ENCODE results near the gene NAP1L5.

The NAP1L5 gene

DNA sequence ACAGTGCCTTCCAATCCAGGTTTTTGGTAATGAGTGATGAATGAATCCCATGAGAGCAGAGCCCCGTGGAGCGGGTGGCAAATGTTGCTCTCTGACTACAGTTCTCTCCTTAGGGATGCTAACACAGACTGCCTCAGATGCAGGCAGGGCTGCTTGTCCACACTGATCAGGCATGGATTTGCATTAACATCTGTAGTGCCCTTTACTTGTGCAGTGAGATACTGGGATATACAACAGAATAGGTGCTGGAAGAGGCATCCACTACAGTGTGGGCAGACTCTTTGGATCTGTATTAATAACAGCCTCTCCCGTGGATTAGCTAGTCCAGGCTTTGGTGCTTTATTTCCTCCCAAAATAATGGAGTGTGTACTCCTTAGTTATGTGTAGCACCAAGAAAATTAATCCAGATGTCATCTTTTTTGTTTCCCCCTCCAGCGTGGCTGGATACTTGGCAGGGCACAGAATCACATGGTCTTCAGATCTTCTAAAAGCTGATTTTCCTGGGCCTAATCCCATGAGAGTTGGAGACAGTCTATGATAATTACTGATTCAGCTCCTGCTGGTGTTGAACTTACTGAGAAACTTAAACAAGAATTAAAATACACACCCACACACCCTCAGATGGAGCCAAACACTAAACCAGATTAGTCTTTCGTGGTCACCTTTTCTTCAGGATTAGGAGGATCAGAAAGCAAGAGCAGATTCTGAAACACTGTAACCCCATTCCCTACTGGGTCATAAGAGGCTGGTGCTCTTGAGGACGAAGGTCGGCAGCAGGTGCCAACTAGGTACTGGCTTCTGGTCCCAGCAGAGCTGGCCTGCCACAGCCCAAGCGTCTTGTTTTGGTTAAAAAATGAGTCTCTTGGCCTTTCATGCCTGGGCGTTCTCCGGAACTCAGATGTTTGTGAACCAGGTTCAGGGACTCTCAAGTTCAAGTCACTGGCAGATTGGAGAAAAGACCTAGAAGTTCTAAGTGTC is 23.1 kb upstream of the NAP1L5 start:
- no peak for DNase-seq

DNA sequence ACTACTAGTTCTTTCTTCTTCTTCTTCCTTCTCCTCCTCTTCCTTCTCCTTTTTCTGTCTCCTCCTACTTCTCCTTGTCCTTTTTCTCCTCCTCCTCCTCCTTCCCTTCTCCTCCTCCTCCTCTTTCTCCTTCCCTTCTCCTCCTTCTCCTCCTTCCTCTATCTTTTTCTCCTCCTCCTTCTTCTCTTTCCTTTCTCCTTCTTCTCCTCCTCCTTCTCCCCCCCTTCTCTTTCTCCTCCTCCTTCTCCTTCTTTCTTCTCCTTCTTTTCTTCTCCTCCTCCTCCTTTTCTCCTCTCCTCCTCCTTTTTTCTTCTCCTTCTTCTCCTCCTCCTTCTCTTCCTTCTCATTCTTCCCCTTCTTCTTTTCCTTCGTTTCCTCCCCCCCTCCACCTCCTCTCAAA is 21.8 kb upstream of the NAP1L5 start:
- peak; percentile 6 for DNase-seq

DNA sequence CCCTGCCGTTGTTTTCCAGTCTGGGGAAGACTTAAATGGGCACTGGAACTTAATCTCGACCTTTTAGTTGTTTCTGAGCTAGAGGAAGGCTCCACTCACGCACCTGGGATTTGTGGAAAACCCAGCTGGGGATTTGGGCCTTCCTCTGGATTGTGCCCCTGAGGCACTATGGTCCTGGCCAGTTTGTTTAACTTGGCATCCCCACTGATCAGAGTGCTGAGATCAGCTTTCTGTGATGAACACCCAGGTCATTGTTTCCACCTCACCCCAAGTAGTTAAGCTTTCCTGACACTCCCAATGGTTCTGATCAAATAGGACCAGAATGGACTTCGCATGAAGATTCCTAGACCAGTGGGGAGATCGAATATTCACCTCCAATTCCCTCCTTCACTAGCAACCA is 20.5 kb upstream of the NAP1L5 start:
- no peak for DNase-seq

DNA sequence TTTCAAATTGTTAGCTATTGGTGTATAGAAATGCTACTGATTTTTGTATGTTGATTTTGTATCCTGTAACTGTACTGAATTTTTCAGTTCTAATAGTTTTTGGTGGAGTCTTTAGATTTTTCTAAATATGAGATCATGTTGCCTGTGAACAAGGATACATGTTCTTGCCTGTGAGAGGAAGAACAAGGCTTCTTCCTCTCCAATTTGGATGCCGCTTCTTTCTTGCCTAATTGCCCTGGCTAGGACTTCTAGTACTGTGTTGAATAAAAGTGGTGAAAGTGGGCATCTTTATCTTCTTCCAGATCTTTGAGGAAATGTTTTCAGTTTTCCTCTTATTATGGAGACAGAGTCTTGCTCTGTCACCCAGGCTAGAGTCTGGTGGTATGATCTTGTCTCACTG is 16.2 kb upstream of the NAP1L5 start:
- no peak for DNase-seq

DNA sequence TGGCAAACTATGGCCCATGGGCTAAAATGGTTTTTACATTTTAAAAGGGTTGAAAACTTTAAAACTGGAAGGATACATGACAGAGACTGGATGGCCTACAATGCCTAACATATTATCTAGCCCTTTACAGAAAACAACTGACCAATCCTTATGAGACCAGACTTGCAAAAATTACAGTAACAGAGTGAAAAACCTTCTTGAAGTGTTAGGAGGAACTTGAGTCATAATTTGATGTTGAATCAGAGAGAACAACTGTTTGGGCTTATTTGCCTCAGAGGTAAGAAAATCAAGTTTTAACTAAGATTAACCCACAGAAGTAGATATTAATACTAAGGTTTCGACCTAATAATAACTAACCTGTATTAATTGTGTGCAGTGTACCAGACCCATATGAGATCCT is 12.4 kb upstream of the NAP1L5 start:
- no peak for DNase-seq

DNA sequence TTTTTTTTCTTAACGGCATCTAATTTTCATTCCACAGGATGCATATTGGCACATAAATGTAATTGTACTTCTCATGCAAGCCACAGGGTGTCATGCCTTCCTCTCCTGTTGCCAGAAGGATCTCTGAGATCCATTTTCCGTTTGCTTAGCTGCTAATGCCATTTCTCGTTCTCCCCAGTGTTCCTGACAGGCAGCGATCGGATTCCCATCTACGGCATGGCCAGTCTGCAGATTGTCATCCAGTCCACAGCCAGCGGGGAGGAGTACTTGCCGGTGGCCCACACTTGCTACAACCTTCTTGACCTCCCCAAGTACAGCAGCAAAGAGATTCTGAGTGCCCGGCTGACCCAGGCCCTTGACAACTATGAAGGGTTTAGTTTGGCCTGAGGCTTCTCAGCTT is 8.9 kb upstream of the NAP1L5 start:
- DNase-seq = no peak

DNA sequence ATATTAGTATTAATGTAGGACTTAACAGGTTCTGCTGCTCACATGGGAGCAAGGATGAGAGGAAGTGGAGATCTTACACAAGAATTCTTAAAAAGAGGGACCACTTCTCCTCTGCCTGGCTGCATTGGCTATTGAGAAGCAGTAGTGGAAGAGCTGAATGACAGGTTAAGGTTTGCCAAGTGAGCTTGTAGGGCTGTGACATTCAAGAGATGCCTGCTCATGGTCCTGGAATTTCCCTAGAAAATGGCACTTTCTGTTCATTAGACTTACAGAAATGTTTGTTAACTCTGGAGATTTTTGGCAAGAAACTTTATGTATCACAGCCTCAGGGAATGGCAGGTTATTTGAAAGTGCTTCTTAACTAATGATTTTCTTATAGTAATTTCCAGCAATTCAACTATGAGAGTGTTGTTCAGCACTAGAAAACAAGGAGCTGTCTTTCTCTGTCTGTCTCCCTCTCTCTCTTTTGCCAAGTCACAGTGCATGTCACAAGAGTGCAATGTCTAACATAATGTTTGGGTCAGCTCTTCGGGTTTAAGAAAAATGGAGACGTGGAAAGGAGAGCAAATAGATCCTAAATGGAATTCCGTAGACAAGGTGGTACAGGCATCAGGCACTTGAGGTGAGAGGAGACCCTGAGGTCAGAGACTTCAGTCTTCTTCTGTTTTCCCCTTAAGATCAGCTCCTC is 8.3 kb upstream of the NAP1L5 start:
- DNase-seq = no peak

DNA sequence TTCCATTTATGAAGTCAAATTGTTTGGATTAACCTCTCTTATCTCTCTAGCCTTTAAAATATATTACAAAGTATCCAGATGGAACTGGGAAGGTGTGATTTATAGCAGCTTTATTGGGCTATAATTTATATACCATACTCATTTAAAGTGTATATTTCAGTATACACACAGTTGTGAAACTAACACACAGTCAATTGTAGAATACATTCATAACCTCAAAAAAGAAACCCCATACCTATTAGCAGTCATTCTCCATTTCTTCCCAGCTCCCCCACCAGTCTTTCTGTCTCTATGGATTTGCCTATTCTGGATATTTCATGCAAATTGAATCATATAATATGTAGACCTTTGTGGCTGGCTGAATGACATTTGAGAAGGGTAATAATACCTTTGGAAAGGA is 7.6 kb upstream of the NAP1L5 start:
- DNase-seq = no peak

DNA sequence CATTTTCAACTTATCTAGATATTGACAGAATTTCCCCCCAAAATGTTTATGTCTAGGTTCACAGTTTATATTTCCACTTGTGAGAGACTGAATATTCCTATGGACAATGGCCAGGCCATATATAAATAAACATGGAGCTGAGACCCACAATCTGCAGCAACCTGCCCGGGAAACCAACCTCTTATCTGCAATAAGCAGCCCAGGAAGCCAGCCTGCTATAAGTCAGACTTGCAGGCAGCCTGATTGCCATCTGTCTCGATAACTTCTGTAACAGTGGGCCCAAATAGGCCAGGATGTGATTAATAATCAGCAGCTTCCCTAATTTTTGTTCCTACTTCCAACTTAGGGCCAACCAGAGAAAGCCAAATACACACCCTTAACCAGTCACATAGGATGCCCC is 5.2 kb upstream of the NAP1L5 start:
- DNase-seq = no peak

DNA sequence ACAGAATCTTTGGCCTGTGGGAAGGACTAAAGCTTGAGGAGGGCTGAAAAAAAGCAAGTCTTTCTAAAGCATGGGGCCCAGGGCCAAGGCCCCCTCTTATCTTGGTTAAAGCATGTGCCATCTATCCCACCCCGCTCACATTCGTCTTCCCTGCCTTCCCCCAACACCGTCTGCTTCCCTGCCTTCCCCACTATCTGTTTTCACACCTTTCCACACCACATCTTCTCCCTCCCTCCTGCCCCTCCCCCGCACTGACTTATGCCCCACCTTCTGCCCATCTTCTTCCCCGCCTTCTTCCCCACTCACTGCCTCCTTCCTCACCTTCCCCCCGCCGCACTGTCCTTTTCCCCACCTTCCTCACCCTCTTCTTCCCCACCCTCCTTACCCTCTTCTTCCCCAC is 890 bp upstream of the NAP1L5 start:
- DNase-seq = no peak

DNA sequence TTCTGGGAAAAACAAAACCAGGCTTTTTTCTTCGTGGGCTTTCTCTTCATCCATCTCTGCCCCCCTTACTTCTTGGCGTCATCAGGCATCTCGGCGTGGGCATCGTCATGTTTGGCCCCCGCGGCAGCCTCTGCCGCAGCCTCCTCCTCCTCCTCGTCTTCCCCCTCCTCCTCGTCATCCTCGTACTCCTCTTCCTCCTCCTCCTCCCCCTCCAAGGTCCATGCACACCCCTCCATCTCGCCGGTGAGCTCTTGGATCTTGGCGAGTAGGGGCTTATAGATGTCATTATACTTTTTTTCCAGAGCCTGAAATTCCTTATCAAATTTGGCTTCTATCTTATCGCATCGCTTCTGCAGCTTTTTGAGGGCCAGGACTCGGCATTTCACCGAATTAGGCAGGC is 488 bp downstream of the NAP1L5 start:
- no peak for DNase-seq

DNA sequence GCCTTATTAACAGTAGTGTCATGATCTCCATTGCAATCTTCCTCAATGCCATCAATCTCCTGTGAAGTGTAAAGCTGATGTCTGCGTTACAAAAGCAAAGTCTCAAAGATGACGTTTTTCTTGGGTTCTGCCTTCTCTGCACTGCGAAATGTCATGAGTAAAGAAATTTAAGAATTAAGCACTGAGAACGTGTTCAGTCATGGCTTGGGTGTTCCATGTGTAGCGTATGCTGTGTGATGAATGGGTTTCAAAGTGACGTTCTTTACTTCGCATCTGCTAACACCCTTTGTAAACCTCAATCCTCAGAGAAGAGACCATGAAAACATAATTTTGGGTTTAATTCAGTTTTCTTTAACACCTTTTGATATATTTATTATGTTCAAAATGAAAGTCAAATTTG is 999 bp downstream of the NAP1L5 start:
- DNase-seq = no peak

DNA sequence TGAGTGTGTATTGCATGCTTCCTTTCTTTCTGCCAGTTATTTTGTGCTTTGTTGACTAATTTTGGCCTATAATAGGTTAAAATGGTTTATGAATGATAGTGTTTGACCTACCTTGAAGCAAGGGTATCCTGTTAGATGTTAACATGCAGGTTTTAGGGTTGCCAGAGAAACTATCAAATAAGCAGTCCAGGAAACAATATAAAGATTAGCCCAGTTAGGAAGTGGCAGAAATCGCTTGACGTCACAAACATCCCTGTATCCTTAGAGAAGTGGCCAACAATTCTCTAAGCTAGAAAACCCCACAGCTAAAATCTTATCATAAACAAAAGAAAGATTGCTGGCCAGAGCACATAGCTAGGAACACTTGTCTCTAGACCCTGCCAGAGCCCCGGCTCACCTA is 3.8 kb downstream of the NAP1L5 start:
- no peak for DNase-seq

DNA sequence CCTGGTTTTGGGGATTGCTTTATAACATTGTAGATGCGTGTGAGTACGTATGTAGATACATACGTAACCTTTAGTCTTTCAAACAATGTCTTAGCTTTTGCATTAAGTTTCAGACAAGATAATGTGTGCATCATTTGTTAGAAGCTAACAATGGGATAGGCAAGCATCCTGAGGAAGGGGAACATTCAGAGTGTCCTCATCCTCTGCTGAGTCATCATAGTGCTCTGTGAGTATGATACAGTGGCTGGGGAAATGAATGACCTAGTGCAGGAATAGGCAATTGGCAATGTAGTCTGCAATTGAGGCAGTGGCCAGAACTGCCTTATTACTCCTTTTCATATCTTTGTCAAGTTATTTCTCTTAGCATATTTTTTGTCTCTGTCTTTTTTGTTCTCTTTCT is 7.3 kb downstream of the NAP1L5 start:
- DNase-seq = no peak

DNA sequence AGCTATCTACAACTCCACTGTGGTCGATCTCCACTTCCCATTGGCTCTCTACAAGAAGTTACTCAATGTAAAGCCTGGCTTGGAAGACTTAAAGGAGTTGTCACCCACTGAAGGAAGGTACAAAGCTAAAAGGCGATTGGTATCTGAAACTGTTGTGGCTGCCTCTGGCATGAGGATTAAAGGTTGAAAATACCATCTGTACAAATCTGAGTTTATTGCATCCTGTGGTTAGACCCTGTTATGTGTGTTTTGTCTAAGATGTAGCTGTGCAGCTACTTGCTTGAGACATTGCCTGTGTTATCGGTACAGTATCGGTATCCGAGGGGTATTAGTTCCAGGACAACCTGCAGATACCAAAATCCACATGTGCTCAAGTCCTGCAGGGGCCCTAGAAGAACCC is 16.4 kb downstream of the NAP1L5 start:
- no peak for DNase-seq

DNA sequence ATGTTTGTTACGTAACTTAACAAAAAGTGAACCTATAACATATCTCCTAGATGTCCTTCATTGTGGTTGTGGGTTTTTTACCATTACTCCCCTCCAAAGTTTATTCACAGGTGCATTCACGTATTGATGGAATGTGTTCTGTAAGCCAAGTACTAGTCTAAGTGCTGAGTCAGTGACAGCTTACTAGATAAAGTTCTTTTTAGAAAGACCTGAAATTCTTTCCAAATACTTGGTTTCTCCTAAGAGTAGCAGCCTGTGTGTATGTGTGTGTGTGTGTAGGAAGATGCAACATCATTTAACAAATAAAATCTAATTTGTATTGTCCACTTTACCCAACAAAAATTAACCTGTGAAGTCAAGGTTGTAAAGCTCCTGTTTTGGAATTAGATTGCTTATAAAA is 22.1 kb downstream of the NAP1L5 start:
- DNase-seq = no peak

DNA sequence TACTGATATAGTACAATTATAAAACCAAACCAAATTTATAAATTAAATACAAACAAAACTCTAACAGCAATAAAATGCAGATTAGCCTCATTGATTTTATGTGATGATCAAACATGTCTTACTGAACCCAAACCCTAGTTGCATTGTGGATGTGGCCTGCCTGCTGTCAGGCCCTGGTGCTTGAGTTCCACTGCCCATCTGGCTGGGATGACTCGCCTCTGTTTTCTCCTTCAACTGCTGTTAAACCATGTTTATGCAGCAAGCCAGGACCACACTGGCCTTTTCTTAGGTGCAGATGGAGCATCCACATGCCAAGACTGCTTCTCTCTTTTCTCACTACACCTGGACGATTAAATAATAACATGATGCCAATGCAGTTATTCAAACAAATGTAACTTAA is 22.6 kb downstream of the NAP1L5 start:
- DNase-seq = no peak

DNA sequence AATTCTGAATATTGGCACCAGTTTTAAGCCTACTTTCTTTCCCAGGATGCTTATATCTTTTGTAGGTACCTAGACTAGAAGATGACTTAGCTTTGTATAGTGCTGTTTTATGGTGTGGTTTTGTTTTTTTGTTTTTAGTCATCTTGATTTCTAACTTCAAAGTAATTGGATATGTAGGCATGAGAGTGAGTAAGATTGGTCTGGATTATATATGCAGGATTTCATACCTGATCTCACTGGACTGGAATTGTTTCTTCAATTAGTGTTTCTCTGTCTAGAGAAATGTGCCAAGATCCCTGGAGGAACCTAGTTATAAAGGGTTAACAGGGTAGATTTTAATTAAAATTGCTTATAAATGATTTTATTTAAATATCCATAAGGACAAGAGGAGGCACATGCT is 23.1 kb downstream of the NAP1L5 start:
- DNase-seq = no peak

DNA sequence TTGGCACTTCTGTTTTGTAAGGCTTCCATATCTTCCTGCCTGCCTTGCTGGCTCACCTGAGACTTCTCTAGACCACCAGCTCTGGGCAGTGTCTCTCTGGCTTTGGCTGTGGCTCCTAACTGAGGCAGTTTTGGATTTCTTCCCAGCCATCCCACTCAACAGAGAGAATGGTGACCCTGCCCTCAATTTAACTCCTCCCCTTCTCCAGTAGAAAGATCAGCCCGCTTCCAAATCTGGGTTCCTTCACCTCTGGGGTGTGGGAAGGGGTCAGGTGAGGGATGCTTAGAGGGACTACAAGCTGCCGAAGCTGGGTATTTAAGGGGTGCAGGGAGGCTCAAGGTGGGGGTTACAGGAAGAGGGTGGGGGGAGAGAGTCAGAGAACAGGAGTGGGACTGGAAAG is 23.7 kb downstream of the NAP1L5 start:
- DNase-seq = no peak

DNA sequence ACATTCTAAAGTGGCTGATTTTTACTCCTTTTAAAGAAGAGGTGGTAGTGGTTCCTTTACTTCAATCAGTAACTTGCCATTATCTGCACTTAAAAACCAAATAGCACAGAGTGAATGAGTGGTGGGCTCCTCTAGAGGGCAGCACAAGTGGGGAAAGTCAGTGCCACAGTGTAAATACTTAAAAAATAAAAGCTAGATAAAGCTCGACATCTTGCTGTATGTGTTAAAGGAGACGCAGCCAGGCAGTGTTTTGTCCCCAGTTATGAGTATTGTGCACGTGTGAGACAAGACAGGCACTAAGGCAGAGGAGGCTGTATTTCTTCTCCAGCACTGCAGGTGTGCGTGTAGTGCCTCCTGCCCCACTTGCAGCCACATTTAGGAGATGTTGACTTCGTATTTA is 24.6 kb downstream of the NAP1L5 start:
- no peak for DNase-seq

DNA sequence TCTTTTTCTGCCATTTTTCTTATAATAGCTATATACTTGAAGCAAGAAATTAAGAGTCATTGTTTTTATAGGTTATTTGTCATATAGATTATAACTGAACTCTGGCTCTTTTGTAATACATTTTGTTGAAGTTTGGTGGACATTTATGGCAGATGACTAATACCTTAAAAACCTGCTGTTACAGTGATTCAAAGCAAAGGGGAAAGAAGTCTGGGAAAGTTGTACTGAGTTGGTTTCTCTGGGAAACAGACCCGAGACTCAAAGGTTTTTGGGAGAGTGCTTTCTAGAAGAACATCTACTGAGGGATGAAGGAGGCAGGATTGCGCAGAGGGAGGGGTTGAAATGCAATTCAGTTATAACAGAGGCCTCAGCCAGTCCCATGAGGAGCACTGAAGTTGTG is 35.9 kb downstream of the NAP1L5 start:
- DNase-seq = no peak

DNA sequence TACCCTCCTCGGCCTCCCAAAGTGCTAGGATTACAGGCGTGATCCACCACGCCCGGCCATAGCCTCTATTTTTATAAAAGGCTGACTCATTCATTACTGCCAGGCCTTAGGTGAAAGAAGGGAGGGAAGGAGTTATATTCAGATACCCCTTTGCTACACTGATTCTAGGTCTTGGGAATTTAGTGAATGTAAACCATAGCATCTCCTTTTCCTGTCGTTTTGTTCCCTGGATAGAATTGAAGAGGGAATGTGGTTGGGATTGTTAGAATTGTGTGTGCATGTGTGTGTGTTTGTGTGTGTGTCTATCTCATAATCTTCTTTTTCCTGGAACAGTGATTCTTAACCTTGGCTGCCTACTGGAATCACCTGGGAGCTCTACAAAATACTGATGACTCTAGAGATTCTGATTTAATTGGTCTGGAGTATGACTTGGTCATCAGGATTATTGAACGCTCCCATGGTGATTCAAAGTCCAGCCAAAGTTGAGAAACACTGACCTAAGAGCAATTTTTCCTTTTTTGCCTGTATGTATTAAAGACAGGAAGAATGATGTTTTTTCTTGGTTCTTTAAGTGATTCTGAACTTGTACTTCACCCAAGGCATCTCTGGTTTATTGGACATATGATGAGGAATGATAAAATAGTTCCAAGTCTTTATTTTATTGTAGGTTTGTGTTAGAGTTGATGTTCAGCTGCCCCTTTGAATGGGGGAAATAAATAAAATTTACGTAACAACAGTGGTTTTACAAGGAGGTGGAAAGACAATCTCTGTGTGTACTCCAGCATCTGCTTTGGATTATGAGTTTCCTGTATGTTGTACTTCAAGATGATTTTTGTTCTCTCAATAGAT is 37.0 kb downstream of the NAP1L5 start:
- DNase-seq = no peak

DNA sequence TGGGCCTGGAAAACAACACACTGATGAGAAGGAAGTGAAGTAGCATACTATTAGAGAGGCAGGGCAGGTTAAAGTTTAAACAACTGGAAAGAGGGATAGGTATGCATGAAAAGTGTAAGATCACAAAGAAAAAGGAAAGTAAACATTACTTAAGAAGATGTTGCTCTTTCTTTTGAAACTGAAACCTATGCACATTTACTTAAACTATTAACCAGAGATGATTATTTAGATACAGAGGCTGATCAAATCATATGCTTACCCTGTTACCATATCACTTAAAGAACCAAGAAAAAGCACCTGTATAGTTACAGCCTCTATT is 37.8 kb downstream of the NAP1L5 start:
- no peak for DNase-seq

All from GF-D8 (cell line).